H1 (cell line): Measurements from ENCODE around the gene BHLHE23. TPM values are rescaled to one million over a fixed set of nuclear protein-coding genes. Genes with fewer than 3 reads are reported as not detected.

Source experiments
- CBX8 ChIP-seq: fragments of 300-800, 300-1000 bp; sonication (generic); IDR thresholded peaks from 2 replicates; pipeline ENCODE4 v1.7.1; 2016; ENCODE audit warnings: low read depth, low read length, borderline replicate concordance
- CTBP2 ChIP-seq: IDR thresholded peaks from 2 replicates; pipeline ENCODE4 v1.7.0; 2011; ENCODE audit warnings: borderline replicate concordance, mild to moderate bottlenecking, moderate library complexity, mixed read lengths, low read length; ENCODE audit not compliant: insufficient read depth, insufficient read length
- EZH2 ChIP-seq: fragments of 200-600 bp; sonication (generic); IDR thresholded peaks from 2 replicates; pipeline ENCODE4 v1.7.1; 2012; ENCODE audit warnings: low read depth, mild to moderate bottlenecking, moderate library complexity, low read length, inconsistent platforms; ENCODE audit not compliant: severe bottlenecking
- JUND ChIP-seq: IDR thresholded peaks from 2 replicates; pipeline ENCODE4 v1.6.1; 2011; ENCODE audit warnings: mild to moderate bottlenecking, improper control_type of control experiment, low read length
- KDM5A ChIP-seq: fragments of 200-600 bp; IDR thresholded peaks from 2 replicates; pipeline ENCODE4 v1.7.1; 2012; ENCODE audit warnings: mild to moderate bottlenecking, low read length, inconsistent platforms, mixed read lengths
- TCF12 ChIP-seq: IDR thresholded peaks from 2 replicates; pipeline ENCODE4 v1.6.1; 2011; ENCODE audit warnings: low read depth, mild to moderate bottlenecking, low read length
- polyA plus RNA-seq, 7 experiments: library from polyadenylated mRNA; depleted of rRNA in 3 of 7; stranded (reverse) in 5 of 7; unstranded in 2 of 7; fragments of >200 nt in 5 of 7; fragments of 200-250 nt in 2 of 7; gene quantifications; 1 replicate in 5 of 7; 2 replicates in 1 of 7; 4 replicates in 1 of 7; pipeline versions ENCODE4 v1.2.1 to v1.2.3, GENCODE V29; 2011 to 2013; ENCODE audit warnings: missing spikeins in 2 of 7, mixed read lengths in 2 of 7
- total RNA-seq: library from RNA; stranded (reverse); fragmentation: NEBNext Ultra II Directional; extraction: Animal tissue kit (Norgen Biotek cat#: 25700); gene quantifications from 2 replicates; pipeline ENCODE4 v1.2.1, GENCODE V29; 2021
- TF ChIP-seq, protein P1 (sequence below): fragments of 300-600 bp; sonication (generic); IDR thresholded peaks from 2 replicates; pipeline ENCODE4 v1.7.1; 2012; ENCODE audit warnings: low read length, moderate library complexity, mild to moderate bottlenecking, inconsistent platforms; ENCODE audit not compliant: insufficient replicate concordance
- TF ChIP-seq, protein P2 (sequence below), 3 experiments: IDR thresholded peaks; 1 replicate in 2 of 3; 2 replicates in 1 of 3; pipeline versions ENCODE4 v1.5.1 to v1.6.1; 2011; ENCODE audit warnings: low read length in 3 of 3, mild to moderate bottlenecking in 3 of 3, inconsistent platforms in 2 of 3, low read depth in 1 of 3, moderate library complexity in 1 of 3; ENCODE audit not compliant: insufficient read depth in 1 of 3; ENCODE audit errors: control extremely low read depth in 1 of 3

The BHLHE23 gene
- total and polyA plus RNA-seq, 2 of the 8 experiments (the other 6 are each of a cell fraction or from before 2014, with no cell fraction given): 0.47 TPM; not detected in 1

DNA sequence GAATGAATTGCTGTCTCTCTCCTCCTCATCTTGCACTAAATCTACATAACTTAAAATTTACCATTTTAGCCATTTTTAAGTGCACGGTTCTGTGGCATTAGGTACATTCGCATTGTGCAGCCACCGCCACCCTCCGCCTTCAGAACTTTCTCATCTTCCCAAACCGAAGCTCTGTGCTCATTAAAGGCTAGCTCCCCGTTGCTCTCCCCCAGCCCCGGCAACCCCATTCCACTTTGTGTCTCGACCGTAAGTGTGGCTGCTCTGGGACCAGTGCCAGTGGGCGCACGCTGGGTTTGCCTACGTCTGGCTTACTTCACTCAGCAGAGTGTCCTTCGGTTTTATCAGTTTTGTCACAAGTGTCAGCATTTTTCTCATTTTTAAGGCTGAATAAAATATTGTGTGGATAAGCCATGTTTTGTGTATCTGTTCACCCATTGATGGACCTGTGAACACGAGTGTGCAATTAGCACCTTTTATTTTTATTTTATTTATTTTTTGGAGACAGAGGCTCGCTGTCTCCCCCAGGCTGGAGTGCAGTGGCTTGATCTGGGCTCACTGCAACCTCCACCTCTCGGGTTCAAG is 37.5 kb downstream of the BHLHE23 start (continued):
- TF ChIP-seq, protein P1, sequence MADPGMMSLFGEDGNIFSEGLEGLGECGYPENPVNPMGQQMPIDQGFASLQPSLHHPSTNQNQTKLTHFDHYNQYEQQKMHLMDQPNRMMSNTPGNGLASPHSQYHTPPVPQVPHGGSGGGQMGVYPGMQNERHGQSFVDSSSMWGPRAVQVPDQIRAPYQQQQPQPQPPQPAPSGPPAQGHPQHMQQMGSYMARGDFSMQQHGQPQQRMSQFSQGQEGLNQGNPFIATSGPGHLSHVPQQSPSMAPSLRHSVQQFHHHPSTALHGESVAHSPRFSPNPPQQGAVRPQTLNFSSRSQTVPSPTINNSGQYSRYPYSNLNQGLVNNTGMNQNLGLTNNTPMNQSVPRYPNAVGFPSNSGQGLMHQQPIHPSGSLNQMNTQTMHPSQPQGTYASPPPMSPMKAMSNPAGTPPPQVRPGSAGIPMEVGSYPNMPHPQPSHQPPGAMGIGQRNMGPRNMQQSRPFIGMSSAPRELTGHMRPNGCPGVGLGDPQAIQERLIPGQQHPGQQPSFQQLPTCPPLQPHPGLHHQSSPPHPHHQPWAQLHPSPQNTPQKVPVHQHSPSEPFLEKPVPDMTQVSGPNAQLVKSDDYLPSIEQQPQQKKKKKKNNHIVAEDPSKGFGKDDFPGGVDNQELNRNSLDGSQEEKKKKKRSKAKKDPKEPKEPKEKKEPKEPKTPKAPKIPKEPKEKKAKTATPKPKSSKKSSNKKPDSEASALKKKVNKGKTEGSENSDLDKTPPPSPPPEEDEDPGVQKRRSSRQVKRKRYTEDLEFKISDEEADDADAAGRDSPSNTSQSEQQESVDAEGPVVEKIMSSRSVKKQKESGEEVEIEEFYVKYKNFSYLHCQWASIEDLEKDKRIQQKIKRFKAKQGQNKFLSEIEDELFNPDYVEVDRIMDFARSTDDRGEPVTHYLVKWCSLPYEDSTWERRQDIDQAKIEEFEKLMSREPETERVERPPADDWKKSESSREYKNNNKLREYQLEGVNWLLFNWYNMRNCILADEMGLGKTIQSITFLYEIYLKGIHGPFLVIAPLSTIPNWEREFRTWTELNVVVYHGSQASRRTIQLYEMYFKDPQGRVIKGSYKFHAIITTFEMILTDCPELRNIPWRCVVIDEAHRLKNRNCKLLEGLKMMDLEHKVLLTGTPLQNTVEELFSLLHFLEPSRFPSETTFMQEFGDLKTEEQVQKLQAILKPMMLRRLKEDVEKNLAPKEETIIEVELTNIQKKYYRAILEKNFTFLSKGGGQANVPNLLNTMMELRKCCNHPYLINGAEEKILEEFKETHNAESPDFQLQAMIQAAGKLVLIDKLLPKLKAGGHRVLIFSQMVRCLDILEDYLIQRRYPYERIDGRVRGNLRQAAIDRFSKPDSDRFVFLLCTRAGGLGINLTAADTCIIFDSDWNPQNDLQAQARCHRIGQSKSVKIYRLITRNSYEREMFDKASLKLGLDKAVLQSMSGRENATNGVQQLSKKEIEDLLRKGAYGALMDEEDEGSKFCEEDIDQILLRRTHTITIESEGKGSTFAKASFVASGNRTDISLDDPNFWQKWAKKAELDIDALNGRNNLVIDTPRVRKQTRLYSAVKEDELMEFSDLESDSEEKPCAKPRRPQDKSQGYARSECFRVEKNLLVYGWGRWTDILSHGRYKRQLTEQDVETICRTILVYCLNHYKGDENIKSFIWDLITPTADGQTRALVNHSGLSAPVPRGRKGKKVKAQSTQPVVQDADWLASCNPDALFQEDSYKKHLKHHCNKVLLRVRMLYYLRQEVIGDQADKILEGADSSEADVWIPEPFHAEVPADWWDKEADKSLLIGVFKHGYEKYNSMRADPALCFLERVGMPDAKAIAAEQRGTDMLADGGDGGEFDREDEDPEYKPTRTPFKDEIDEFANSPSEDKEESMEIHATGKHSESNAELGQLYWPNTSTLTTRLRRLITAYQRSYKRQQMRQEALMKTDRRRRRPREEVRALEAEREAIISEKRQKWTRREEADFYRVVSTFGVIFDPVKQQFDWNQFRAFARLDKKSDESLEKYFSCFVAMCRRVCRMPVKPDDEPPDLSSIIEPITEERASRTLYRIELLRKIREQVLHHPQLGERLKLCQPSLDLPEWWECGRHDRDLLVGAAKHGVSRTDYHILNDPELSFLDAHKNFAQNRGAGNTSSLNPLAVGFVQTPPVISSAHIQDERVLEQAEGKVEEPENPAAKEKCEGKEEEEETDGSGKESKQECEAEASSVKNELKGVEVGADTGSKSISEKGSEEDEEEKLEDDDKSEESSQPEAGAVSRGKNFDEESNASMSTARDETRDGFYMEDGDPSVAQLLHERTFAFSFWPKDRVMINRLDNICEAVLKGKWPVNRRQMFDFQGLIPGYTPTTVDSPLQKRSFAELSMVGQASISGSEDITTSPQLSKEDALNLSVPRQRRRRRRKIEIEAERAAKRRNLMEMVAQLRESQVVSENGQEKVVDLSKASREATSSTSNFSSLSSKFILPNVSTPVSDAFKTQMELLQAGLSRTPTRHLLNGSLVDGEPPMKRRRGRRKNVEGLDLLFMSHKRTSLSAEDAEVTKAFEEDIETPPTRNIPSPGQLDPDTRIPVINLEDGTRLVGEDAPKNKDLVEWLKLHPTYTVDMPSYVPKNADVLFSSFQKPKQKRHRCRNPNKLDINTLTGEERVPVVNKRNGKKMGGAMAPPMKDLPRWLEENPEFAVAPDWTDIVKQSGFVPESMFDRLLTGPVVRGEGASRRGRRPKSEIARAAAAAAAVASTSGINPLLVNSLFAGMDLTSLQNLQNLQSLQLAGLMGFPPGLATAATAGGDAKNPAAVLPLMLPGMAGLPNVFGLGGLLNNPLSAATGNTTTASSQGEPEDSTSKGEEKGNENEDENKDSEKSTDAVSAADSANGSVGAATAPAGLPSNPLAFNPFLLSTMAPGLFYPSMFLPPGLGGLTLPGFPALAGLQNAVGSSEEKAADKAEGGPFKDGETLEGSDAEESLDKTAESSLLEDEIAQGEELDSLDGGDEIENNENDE: no peak
- no peak for TF ChIP-seq TCF12
- TF ChIP-seq, protein P2, sequence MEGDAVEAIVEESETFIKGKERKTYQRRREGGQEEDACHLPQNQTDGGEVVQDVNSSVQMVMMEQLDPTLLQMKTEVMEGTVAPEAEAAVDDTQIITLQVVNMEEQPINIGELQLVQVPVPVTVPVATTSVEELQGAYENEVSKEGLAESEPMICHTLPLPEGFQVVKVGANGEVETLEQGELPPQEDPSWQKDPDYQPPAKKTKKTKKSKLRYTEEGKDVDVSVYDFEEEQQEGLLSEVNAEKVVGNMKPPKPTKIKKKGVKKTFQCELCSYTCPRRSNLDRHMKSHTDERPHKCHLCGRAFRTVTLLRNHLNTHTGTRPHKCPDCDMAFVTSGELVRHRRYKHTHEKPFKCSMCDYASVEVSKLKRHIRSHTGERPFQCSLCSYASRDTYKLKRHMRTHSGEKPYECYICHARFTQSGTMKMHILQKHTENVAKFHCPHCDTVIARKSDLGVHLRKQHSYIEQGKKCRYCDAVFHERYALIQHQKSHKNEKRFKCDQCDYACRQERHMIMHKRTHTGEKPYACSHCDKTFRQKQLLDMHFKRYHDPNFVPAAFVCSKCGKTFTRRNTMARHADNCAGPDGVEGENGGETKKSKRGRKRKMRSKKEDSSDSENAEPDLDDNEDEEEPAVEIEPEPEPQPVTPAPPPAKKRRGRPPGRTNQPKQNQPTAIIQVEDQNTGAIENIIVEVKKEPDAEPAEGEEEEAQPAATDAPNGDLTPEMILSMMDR (IDR thresholded peaks at IDR 0.05; ENCODE audit: control extremely low read depth in 1 of 3, insufficient read depth in 1 of 3, low read depth in 1 of 3, low read length in 3 of 3): no peak
- no peak for TF ChIP-seq CTBP2
- no peak for TF ChIP-seq KDM5A
- no peak for TF ChIP-seq CBX8
- TF ChIP-seq JUND: no peak
- TF ChIP-seq EZH2: no peak
